HG02852 (cell line): Measurements from ENCODE around the gene MGAM2.

Experiments used
- ATAC-seq: cut with Tn5 transposase; IDR thresholded peaks from one replicate; pipeline ENCODE4 v1.9.1; 2021; ENCODE audit warnings: mild to moderate bottlenecking, moderate library complexity; ENCODE audit not compliant: unreplicated experiment

MGAM2 gene

DNA sequence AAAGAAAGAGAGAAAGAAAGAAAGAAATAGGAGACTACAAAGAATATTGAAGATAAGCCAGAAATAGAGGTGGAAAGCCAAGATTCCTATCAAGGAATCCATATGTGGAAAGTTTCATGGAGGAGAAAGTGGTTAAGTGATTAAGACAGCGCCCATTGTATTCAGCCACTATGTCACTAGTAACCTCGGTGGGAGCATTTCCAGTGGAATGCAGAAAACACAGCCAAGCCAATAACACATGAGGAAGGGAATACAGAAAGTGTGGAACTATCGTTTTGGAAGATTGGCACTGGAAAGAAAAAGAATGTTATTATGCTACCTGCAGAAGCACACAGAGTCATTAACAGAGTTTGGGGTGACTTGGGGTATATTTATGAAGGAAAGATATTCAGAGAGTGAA is 2.7 kb downstream of the MGAM2 start:
- ATAC-seq: no peak

DNA sequence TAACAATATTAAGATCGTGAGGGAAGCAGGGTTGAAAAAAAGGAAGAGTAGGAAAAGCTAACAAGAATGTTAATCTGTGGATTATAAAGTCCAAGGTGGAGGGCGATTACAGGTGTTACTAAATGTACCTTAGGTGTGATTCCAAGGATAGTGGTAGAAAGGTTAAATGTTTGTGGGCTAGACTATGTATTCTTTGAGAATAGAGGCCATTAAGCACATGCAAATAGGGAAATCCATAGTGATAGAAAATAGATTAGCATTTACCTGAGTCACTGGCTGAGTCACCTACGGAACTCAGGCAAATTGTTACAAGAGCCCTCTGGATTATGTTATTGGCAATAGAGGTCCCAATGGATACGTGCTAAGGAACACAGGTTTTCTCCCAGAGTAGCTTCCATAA is 9.0 kb downstream of the MGAM2 start:
- no peak for ATAC-seq

DNA sequence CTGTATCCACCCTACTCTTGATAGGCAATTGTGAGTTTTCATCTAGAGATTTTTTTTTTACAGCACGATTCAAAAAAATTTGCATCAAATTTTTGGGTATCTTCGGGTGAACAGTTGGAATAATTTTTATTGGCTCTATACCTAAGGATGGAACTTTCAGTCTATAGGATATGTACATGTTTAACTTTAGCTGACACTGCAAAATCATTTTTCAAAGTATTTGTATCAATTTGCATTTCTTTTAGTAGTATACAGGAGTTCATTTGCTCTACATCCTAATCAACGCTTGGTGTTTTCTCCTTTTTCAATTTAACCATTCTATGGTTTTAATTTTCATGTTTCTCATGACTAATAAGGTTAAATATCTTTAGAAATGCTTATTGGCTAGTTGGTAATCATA is 11.7 kb downstream of the MGAM2 start:
- ATAC-seq: no peak

DNA sequence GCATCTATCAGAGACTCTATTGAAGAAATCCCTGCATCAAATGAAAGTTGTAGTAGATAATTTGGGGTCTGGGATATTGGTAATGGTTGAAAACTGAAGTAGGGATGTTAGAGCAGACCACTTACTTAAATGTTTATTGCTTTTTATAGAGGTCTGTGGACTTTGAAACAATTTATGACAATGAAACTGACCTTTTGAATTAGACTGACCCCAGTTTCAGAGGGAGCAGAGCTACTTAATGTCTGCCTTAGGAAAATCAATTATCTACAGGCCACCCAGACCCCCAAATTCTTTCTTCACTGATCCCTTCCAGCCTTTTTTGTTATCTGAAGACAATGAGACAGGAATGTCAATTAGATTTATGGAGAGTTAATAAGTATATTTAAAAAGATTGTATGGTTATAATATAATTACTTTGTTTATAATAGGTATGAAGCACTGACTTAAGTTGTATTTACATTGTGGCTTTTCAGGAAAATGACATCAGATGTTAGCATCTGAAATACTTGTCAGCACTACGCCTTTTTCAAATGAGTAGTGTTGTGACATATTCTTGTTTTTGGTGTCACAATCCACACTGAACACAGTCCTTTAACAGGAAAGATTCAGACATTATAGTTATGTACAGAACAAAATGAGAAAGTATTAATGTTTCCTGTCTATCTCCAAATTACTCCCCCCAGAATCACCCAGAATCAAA is 13.9 kb downstream of the MGAM2 start:
- no peak for ATAC-seq

DNA sequence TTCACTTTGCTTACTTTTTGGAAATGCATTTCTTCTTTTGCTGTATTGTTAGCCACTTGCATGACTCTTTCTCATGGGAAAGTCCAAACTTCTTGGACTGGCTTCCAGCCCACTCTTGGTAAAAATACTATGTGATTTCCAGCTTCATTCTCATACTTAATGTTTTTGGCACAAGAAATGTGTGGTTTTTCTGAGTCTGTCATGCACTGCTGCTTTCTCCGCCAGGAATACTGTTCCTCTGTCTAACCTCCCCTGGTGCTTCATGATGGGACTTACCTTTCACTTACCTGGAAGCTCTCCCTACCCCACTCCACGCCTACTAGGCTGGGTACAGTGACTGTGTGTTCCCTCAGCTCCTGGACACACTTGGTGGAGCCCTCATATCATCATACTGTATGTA is 18.7 kb downstream of the MGAM2 start:
- ATAC-seq: no peak

DNA sequence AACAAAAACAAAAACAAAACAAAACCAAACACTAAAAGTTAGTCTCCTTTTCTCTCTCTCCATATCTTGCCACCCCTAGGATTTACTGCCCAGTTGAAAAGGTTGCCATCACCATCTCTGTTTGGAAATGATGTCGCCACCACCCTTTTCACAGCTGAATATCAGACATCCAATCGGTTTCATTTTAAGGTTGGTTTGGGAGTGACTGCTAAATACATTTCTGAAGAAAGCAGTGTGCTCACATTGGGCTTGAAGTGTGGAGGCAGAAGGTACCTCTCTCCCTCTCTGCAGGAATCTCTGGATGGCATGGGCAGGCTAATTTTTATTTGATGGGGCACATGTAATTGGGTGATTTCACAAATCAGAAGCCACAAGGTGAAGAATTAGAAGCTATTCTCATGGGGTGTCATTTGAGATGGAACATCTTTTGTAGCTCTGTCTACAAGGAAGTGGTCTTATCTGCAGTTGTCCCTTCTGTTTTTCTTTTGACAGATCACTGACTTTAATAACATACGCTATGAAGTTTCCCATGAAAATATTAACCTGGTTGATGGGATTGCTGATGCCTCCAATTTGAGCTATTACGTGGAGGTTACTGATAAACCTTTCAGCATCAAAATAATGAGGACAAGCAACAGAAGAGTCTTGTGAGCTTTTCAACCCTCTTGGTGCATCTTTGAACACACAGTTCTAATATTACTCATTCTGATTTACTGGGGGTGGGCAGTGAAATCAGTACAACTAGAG is 20.1 kb downstream of the MGAM2 start:
- ATAC-seq: no peak

DNA sequence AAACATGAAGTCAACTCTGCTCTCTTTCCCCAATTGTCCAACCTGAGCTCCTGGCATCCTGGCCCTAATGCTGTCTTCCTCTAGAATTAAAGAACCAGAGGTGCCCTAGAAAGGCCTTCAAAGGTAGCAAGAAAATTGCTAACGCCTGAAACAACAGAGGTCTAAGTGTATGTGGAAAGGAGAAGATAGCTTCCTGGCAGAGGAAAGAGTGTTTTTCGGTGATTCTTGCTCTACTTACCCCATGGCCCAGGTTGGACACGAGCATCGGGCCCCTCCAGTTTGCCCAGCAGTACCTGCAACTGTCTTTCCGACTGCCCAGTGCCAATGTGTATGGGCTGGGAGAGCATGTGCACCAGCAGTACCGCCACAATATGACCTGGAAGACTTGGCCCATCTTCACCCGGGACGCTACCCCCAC is 22.2 kb downstream of the MGAM2 start:
- no peak for ATAC-seq

DNA sequence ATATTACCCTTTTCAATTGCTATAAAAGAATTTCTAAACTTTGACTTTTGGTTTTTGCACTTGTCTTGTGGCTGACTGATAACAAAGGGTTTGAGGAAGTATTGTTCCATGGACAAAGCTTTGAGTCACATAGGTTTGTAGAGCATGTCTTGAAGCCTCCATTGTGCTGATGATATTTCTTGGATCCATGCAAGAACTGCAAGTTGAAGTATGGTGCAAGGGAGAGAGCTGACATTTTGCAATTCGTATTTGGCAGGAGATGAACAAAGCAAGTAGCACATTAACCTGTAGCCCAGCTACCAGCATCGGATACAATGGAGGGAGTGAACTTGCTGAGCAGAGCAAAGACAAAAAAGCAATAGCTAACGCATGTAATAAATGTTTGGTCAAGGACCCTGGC is 23.4 kb downstream of the MGAM2 start:
- ATAC-seq: no peak

DNA sequence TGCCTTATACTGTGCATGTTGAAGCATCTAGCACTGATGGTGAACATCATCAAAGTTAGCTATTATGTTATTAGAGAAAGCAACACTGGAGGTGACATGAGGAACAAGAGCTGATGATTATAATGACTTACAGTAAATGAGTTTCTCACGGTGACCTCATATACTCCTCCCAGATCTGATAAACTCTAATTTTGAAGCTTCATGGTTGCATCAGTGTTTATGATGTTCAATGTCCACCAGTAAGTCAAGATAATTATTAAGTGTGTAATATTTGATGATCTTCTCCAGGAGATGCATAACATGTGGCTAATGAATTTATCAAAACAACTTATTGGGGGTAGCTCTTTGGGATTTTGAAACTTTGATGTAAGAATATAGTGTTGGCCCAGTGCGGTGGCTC is 27.5 kb downstream of the MGAM2 start:
- ATAC-seq: no peak

DNA sequence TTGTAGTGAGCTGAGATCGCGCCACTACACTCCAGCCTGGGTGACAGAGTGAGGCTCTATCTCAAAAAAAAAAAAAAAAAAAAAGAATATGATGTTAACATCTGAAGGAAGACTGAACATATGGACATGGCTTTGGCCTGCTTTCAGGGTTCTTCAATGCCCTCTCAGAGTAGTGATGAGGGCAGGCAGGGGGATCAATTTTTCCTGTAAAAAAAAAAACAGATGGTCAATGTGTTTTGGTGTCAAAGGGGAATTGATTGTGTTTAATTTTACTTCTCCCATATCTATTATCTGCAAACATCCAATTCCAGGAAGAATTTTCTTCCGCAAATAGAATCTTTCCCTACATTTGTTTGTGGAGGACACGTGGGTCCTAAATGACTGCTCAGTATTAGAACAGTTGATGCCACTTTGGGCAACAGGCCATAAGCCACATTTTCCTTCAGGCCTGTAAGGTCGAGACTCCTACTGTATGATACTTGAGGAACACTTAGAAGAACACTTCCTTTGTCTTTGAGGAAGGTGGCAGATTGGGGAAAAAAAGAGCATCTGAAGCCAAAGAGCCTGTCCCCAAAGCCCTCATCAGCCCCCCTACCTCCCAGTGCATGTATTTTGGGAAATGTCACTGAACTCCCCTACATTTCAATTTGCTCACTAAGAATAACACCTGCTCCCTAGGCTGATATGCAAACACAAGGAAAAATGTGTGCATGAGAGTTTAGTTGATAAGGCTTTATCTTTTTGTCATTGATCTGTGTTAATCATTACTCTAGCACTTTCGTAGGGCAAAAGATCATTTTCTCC is 28.3 kb downstream of the MGAM2 start:
- ATAC-seq: no peak

DNA sequence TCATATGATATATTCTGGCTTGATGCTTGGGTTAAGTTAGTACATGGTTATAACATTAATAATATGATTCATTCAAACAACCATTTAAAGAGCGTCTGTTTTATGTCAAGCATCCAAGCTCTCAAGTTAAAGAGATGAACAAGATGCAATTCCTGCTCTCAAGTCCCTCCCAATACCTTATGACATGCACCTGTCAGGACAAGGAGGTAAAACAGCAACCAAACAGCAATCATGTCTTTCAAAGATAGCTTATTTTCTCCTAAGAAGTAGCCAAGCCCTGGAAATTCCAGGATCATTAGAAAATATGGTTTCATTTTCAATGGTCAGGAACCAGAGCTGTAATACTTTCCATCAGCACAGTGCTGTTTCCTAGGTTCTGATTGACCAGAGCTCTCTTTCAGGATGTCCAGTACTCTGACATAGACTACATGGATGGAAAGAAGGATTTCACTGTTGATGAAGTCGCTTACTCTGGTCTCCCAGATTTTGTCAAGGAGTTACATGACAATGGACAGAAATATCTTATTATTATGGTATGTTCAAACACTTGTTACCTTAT is 29.0 kb downstream of the MGAM2 start:
- ATAC-seq: no peak

DNA sequence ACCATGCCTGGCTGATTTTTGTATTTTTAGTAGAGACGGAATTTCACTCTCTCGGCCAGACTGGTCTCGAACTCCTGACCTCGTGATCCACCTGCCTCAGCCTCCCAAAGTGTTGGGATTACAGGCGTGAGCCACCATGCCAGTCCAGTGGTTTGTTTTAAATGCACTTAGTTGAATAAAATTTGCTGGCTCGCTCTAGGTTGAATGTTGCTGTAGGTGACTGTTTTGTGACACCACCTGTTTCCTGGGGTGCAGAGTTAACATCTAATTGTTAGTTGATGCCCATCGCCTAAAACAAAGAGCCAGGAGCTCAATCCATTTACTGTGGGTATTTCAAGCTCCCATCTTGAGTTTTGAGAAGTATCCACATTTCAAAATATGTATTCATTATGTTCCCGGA is 31.2 kb downstream of the MGAM2 start:
- ATAC-seq: no peak

DNA sequence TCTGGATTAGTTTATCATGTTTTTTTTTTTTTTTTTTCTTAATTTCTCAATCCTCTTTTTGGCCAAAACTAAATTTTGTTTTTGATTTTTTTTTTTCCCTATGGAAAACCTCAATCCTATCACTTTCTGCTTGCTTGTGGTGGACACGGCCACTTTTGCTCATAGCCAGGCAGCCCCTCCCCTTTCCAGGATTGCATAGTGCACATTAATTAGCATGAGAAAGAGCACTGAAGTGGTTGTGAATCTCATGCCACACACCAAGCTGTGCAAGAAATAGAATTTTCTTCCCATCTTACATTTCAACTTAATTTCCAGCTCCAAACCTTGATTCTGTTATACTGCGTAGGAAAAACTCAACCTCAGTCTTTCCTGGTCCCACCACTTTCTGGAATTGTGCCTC is 34.6 kb downstream of the MGAM2 start:
- ATAC-seq: no peak

DNA sequence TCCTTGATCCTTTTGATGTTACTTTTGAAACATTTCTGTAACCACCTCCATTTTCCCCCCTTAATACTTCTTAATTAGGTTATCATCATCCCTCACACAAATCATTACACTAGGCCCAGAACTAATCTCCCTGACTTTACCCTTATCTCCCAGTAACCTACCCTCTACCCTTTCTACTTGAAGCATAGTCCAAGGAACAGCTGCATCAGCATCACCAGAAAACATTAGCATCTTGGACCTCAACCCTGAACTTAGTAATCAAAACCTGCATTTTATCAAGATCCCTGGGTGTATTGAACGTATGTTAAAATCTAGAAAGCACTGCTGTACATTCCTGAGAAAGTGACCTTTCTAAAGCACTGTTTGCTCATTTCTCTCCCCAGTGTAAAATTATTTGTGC is 38.8 kb downstream of the MGAM2 start:
- ATAC-seq: no peak

DNA sequence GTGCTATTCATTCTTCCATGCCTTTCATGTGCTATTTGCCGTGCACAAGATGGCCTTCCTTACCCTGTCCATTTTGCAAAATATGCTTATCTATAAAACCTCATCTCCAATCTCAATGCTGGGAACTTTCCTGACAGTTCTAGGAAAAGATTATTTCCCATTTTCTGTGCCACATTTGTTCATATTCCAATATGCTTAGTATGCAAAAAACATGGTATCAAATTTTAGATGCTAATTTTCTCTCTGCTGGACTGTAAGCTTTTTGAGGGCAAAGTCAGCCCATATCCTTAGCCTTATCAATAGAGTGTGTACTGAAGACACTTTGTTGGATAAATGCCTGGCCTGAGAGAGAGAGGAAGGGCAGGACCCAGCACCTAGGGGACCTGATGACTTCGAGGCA is 39.4 kb downstream of the MGAM2 start:
- ATAC-seq: no peak

DNA sequence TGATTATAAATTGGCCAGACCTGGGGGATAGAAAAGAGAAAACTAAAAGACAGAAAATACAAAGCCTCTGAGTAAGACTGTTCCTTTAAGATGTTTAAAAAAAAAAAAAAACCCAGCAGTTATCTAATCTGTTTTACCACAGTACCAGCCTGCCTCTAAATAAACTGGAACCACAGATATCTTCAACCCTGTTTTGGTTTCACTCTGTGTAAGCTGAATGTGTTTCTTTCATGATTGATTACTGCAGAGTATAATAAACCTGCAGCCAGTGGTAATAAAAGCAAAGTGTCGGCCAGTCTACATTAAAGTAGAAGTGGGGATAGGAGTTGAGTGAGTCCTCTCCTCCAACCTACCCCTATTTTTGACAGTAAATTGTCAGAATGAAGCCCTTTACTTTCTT is 40.6 kb downstream of the MGAM2 start:
- no peak for ATAC-seq

DNA sequence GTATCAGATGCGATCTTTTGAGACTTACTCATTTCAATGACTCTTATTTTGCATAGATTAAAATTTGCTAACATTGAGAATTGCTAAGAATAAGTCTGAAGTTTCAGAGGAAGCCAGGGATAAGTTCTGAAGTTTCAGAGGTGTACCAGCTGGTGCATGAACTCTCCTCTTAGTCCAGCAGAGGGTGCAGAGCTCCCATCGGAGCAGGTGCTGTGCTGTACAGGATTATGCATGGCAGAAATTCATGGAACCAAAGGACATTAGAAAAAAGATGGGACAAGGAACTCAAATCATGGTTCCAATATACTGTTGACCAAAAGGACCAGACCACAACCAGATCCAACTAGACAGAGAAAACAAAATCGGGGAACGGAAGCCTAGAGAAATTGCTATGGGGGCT is 41.9 kb downstream of the MGAM2 start:
- peak; percentile 73 for ATAC-seq

DNA sequence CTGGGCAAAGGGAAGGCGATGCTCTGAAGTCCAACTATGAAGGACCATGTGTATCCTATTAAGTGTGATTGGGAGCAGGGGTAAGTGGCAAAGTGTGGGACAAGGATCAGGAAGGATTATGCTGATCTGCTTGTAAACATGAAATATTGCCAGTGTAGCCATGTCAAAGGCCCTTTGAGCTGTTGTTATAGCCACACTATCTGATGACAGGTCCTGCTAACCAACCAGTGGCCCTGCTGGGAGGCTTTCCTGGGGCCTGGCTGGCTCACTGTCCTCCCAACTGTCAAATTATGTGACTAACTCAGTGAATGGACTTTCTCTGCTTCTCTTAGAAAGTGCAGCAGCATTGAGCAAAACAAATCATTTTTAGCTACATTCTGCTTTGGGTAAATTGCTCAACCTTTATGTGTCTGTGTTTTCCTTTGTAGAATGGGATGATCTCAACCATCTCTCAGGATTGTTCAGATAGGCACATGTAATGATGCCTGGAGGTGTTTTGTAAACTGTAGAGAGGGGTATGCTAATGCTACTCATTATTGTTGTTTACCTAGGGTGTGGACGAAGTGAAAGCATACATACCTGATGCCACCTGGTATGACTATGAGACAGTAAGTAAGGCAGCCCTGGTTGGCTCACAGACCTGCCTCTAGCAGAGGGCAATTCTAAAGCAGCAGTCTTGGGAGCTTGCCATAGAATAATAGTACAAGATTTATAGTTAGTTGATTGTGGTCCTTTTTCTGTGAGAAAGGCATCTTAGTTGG is 47.4 kb downstream of the MGAM2 start:
- ATAC-seq: no peak

DNA sequence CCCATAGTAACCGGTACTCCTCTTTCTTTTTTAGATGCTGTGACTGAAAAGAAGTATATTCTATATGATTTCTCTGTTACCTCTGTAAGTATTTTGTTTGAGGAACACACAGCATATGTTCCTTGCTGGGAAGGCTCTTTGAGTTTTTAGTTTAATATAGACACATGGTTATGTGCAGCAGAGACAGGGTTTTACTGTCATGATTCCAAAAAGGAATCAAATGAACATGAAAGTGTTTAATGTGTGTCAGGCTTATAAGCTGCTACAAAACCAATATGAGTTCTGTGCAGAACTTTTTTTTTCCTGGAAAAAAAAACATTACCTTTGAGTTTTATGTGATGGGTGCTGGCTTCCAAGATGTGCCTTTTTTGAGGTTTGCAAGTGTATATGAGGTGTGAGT is 50.4 kb downstream of the MGAM2 start:
- ATAC-seq: no peak

DNA sequence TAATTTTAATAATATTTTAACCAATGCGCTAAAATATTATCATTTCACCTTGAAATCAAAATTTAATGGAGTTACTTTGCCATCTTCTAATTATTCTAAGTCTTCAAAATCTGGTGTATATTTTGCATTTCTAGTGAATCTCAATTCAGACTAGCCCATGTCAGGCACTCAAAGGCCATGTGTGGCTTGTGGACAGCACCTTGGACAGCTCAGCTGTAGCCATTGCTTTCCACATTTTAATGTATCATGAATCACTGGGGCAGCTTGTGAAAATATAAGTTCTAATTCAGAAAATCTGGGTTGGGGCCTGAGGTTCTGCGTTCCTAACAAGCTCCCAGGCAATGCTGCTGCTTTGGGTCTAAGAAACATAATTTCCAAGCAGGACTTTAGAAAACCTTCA is 57.2 kb downstream of the MGAM2 start:
- no peak for ATAC-seq

DNA sequence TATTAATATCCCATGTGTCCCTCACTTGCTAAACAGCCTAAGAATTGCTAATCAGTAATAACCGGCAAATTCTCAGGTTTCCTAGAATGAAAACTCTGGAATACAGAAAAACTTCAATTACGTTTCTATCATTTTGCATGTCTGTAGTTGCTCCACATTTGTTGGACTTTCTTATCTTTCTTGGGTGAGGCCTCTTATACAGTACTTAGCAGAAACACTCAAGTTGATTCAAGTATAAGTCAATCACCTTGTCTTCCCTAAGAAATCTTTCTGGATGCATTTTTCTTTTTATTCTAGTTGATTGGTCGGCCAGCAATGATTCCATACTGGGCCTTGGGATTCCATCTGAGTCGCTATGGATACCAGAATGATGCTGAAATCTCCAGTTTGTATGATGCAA is 61.4 kb downstream of the MGAM2 start:
- no peak for ATAC-seq
